AG08396 (cell line): ENCODE data around the gene SLC6A18.

ENCODE experiments used
- DNase-seq: peaks from one replicate; pipeline ENCODE4 v3.0.0; 2012; ENCODE audit warnings: low spot score, mixed read lengths

SLC6A18 gene

GRCh38 chr5:1293416-1294205 is 68.4 kb downstream of the SLC6A18 start:
- no peak for DNase-seq

- DNase-seq = no peak
These were observed 69.1 kb downstream of the SLC6A18 start for GRCh38 chr5:1294206-1294834.

- DNase-seq = no peak
These were observed 69.9 kb downstream of the SLC6A18 start, which contains the start of gene TERT for GRCh38 chr5:1294835-1295649. Gene TERT, minus strand, starts transcription at chr5:1295068. Its CDS starts 79 bp downstream, at chr5:1294989.

- DNase-seq = no peak
These were observed 70.5 kb downstream of the SLC6A18 start for GRCh38 chr5:1295650-1296037.
